K562 (cell line): ENCODE data around the gene ACTN4.

Experiments used
- CSDE1 ChIP-seq, 2 experiments: fragments of 450-650 bp; IDR thresholded peaks; 2 replicates each; pipeline ENCODE4 v1.6.1; 2016; ENCODE audit warnings: mild to moderate bottlenecking in 1 of 2
- EZH2 ChIP-seq: IDR thresholded peaks from 2 replicates; pipeline ENCODE4 v1.6.1; 2012; ENCODE audit warnings: low read depth, mild to moderate bottlenecking, inconsistent platforms, low read length, borderline replicate concordance
- POLR2A ChIP-seq: fragments of 450-650 bp; conservative IDR thresholded peaks from 2 replicates; pipeline ENCODE4 v1.6.1; 2016
- POLR2AphosphoS5 ChIP-seq: IDR thresholded peaks from 2 replicates; pipeline ENCODE4 v1.6.1; 2011; ENCODE audit warnings: mild to moderate bottlenecking, low read depth, low read length, moderate library complexity; ENCODE audit not compliant: control insufficient read depth, insufficient read depth
- TCF3 ChIP-seq: sonication (generic); formaldehyde crosslinking; IDR thresholded peaks from 2 replicates; pipeline ENCODE4 v1.4.0; 2020; ENCODE audit warnings: mild to moderate bottlenecking, missing genetic modification reagents
- ZNF282 ChIP-seq: sonication (generic); formaldehyde crosslinking; IDR thresholded peaks from 2 replicates; pipeline ENCODE4 v1.8.1; 2023; ENCODE audit warnings: missing genetic modification reagents
- TF ChIP-seq, protein P1 (sequence below), 2 experiments: fragments of 450-650 bp; formaldehyde crosslinking in 1 of 2; IDR thresholded peaks; 2 replicates each; pipeline versions ENCODE4 v1.4.0 to v1.6.1; 2014 to 2020; ENCODE audit warnings: mild to moderate bottlenecking in 2 of 2, borderline replicate concordance in 1 of 2, low read depth in 1 of 2

DNA sequence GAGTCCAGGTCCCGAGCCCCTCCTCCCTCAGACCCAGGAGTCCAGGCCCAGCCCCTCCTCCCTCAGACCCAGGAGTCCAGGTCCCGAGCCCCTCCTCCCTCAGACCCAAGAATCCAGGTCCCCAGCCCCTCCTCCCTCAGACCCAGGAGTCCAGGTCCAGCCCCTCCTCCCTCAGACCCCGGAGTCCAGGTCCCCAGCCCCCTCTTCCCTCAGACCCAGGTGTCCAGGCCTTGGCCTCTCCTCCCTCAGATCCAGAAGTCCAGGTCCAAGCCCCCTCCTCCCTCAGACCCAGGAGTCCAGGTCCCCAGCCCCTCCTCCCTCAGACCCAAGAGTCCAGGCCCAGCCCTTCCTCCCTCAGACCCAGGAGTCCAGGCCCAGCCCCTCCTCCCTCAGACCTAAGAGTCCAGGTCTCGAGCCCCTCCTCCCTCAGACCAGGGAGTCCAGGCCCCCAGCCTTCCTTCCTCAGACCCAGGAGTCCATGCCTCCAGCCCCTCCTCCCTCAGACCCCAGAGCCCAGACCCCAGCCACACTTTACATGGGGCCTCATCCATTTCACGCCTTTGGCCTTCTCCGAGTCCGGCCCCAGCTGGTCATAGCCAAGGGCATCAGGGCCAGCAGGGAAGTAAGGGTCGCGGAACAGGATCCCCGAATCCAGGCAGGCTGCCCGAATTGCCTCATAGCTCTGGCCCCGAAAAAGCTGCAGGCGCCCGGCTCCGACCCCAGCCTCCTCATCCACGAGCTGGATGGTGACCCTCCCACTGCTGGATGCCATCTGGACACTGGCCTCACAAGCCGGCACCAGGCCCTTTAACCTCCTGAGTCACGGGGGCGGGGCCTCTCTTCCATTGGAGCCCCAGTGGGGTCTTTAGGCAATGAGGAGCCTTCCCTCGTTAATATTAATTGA is 96.2 kb downstream of the ACTN4 start:
- TF ChIP-seq, protein P1, sequence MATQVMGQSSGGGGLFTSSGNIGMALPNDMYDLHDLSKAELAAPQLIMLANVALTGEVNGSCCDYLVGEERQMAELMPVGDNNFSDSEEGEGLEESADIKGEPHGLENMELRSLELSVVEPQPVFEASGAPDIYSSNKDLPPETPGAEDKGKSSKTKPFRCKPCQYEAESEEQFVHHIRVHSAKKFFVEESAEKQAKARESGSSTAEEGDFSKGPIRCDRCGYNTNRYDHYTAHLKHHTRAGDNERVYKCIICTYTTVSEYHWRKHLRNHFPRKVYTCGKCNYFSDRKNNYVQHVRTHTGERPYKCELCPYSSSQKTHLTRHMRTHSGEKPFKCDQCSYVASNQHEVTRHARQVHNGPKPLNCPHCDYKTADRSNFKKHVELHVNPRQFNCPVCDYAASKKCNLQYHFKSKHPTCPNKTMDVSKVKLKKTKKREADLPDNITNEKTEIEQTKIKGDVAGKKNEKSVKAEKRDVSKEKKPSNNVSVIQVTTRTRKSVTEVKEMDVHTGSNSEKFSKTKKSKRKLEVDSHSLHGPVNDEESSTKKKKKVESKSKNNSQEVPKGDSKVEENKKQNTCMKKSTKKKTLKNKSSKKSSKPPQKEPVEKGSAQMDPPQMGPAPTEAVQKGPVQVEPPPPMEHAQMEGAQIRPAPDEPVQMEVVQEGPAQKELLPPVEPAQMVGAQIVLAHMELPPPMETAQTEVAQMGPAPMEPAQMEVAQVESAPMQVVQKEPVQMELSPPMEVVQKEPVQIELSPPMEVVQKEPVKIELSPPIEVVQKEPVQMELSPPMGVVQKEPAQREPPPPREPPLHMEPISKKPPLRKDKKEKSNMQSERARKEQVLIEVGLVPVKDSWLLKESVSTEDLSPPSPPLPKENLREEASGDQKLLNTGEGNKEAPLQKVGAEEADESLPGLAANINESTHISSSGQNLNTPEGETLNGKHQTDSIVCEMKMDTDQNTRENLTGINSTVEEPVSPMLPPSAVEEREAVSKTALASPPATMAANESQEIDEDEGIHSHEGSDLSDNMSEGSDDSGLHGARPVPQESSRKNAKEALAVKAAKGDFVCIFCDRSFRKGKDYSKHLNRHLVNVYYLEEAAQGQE (IDR thresholded peaks at IDR 0.05; ENCODE audit: borderline replicate concordance), result no peak
- TF ChIP-seq, protein P1 (CRISPR knock-in tag; IDR thresholded peaks at IDR 0.05; ENCODE audit: low read depth), result no peak
- no peak for TF ChIP-seq CSDE1 (IDR thresholded peaks at IDR 0.05)
- TF ChIP-seq POLR2AphosphoS5, result no peak
- no peak for TF ChIP-seq ZNF282 (CRISPR knock-in tag)
- TF ChIP-seq POLR2A, result no peak
- no peak for TF ChIP-seq TCF3 (CRISPR knock-in tag)
- no peak for TF ChIP-seq EZH2
